Immature natural killer cell (primary cell): ENCODE results near the gene FKRP. TPM values are rescaled to one million over a fixed set of nuclear protein-coding genes. Genes with fewer than 3 reads are reported as not detected.
A peak's percentile ranks its signal among the peaks of the same experiment; 100 is the strongest.
"Not testable (repeated sequence)": the region's sequence is repeated elsewhere in the genome, so short reads cannot be mapped to it uniquely, and the experiment has no call there.

Experiments
- DNase-seq, 3 donors: peaks; one replicate each; pipeline ENCODE4 v3.0.0; 2022; ENCODE audit warnings: mixed read lengths in 1 of 3
- H3K27ac Mint-ChIP-seq, 6 donors: one replicate each; pipeline ENCODE4 v1.8.0; 2020; ENCODE audit warnings: mixed read lengths in 6 of 6, mild to moderate bottlenecking in 5 of 6, inconsistent platforms in 4 of 6, moderate library complexity in 3 of 6
- H3K27me3 Mint-ChIP-seq, 3 donors: one replicate each; pipeline ENCODE4 v1.8.0; 2020 to 2021; ENCODE audit warnings: low read depth in 3 of 3, mild to moderate bottlenecking in 3 of 3, mixed read lengths in 3 of 3, moderate library complexity in 3 of 3, inconsistent platforms in 1 of 3
- H3K36me3 Mint-ChIP-seq, 3 donors: one replicate each; pipeline ENCODE4 v1.8.0; 2020; ENCODE audit warnings: mixed read lengths in 3 of 3, inconsistent platforms in 2 of 3, mild to moderate bottlenecking in 2 of 3
- H3K4me1 Mint-ChIP-seq, 2 donors: one replicate each; pipeline ENCODE4 v1.8.0; 2020; ENCODE audit warnings: inconsistent platforms in 2 of 2, mild to moderate bottlenecking in 2 of 2, mixed read lengths in 2 of 2, moderate library complexity in 1 of 2
- H3K4me3 Mint-ChIP-seq, 5 donors: one replicate each; pipeline ENCODE4 v1.8.0; 2020; ENCODE audit warnings: mild to moderate bottlenecking in 5 of 5, mixed read lengths in 5 of 5, inconsistent platforms in 3 of 5, moderate library complexity in 3 of 5
- H3K9me3 Mint-ChIP-seq, 6 donors: one replicate each; pipeline ENCODE4 v1.8.0; 2020; ENCODE audit warnings: mild to moderate bottlenecking in 6 of 6, mixed read lengths in 6 of 6, inconsistent platforms in 4 of 6, moderate library complexity in 3 of 6
- polyA plus RNA-seq, 3 donors: library from polyadenylated mRNA; unstranded; fragments of 300-500 nt; fragmentation: Illumina TruSeq; gene quantifications; one replicate each; pipeline ENCODE4 v1.2.3, GENCODE V29; 2021

FKRP gene
- polyA plus RNA-seq, 3 donors from 2014 or later: 2.2 to 5.4 TPM; not detected in 1

GRCh38 chr19:46760897-46761296 lies 15.0 kb downstream of the FKRP start:
- not testable (repeated sequence) for H3K27me3 Mint-ChIP-seq, H3K9me3 Mint-ChIP-seq, DNase-seq, H3K4me3 Mint-ChIP-seq, H3K4me1 Mint-ChIP-seq, H3K36me3 Mint-ChIP-seq, H3K27ac Mint-ChIP-seq

GRCh38 chr19:46761418-46761831 lies 15.6 kb downstream of the FKRP start:
- Mint-ChIP-seq H3K4me3 (no peak overlapping the region), H3K9me3 (no peaks in the 10 kb centered on the region), H3K27ac (no peak overlapping the region), H3K27me3 (peaks cover 3% of the 10 kb centered on the region in 3 donors), H3K4me1 (peaks cover 0 to 6% of the 10 kb centered on the region in 2 donors), H3K36me3 (peaks cover 0 to 6% (median 0%) of the 10 kb centered on the region in 3 donors)
- DNase-seq: no peak

GRCh38 chr19:46762245-46762890 lies 16.5 kb downstream of the FKRP start:
- Mint-ChIP-seq H3K36me3 (peaks cover 0 to 5% (median 0%) of the 10 kb centered on the region in 3 donors), H3K4me3 (no peak overlapping the region), H3K4me1 (peaks cover 0 to 1% of the 10 kb centered on the region in 2 donors), H3K27me3 (no peaks in the 10 kb centered on the region), H3K9me3 (no peaks in the 10 kb centered on the region), H3K27ac (no peak overlapping the region)
- no peak for DNase-seq

GRCh38 chr19:46764817-46765291 lies 19.0 kb downstream of the FKRP start:
- Mint-ChIP-seq H3K4me1 (no peaks in the 10 kb centered on the region), H3K36me3 (no peaks in the 10 kb centered on the region), H3K9me3 (no peaks in the 10 kb centered on the region), H3K27ac (no peak overlapping the region), H3K4me3 (no peak overlapping the region), H3K27me3 (peaks cover 0 to 1% (median 0%) of the 10 kb centered on the region in 3 donors)
- DNase-seq: no peak

- H3K27me3 Mint-ChIP-seq: peaks cover 0 to 4% (median 0%) of the 10 kb centered on the region in 3 donors
- no peaks in the 10 kb centered on the region for H3K4me1 Mint-ChIP-seq
- H3K27ac Mint-ChIP-seq: peak overlapping the region in 1 of 6 donors; percentile 15
- H3K9me3 Mint-ChIP-seq: no peaks in the 10 kb centered on the region
- H3K4me3 Mint-ChIP-seq: no peak overlapping the region
- H3K36me3 Mint-ChIP-seq: no peaks in the 10 kb centered on the region
- DNase-seq: peak; percentile 40 to 54 (median 49)
These were observed 20.9 kb downstream of the FKRP start for GRCh38 chr19:46766569-46767317.

GRCh38 chr19:46768746-46769145 lies 22.9 kb downstream of the FKRP start:
- H3K4me1 Mint-ChIP-seq: not testable (repeated sequence)

GRCh38 chr19:46772170-46773017 lies 26.5 kb downstream of the FKRP start:
- DNase-seq: no peak
- Mint-ChIP-seq H3K27me3 (peaks cover 0 to 4% (median 2%) of the 10 kb centered on the region in 3 donors), H3K27ac (no peak overlapping the region), H3K36me3 (peaks cover 6 to 19% (median 15%) of the 10 kb centered on the region in 3 donors), H3K4me3 (no peak overlapping the region), H3K4me1 (peaks cover 0 to 5% of the 10 kb centered on the region in 2 donors), H3K9me3 (no peaks in the 10 kb centered on the region)

More at GRCh38 chr19:46768746-46769145, 22.9 kb downstream of the FKRP start:
- H3K4me3 Mint-ChIP-seq, H3K27ac Mint-ChIP-seq, H3K36me3 Mint-ChIP-seq, DNase-seq, H3K27me3 Mint-ChIP-seq, H3K9me3 Mint-ChIP-seq: not testable (repeated sequence)

- Mint-ChIP-seq H3K9me3 (no peaks in the 10 kb centered on the region), H3K4me3 (no peak overlapping the region), H3K27me3 (peaks cover 0 to 4% (median 2%) of the 10 kb centered on the region in 3 donors), H3K4me1 (peaks cover 5 to 9% of the 10 kb centered on the region in 2 donors), H3K36me3 (peaks cover 6 to 19% (median 15%) of the 10 kb centered on the region in 3 donors), H3K27ac (no peak overlapping the region)
- no peak for DNase-seq
These were observed 27.2 kb downstream of the FKRP start for GRCh38 chr19:46773018-46773399.

GRCh38 chr19:46775642-46776258 lies 29.9 kb downstream of the FKRP start:
- DNase-seq: no peak
- peaks cover 21 to 24% of the 10 kb centered on the region in 2 donors for H3K4me1 Mint-ChIP-seq
- H3K4me3 Mint-ChIP-seq: no peak overlapping the region
- H3K27me3 Mint-ChIP-seq: peaks cover 0 to 2% (median 1%) of the 10 kb centered on the region in 3 donors
- peaks cover 6 to 21% (median 15%) of the 10 kb centered on the region in 3 donors for H3K36me3 Mint-ChIP-seq
- no peaks in the 10 kb centered on the region for H3K9me3 Mint-ChIP-seq
- H3K27ac Mint-ChIP-seq: peak overlapping the region in 1 of 6 donors; percentile 15

- no peak for DNase-seq
- peaks cover 9 to 24% (median 19%) of the 10 kb centered on the region in 3 donors for H3K36me3 Mint-ChIP-seq
- H3K9me3 Mint-ChIP-seq: no peaks in the 10 kb centered on the region
- H3K4me3 Mint-ChIP-seq: no peak overlapping the region
- H3K27me3 Mint-ChIP-seq: peaks cover 0 to 2% (median 0%) of the 10 kb centered on the region in 3 donors
- peak overlapping the region in 4 of 6 donors; percentile 37 to 80 (median 49) for H3K27ac Mint-ChIP-seq
- H3K4me1 Mint-ChIP-seq: peaks cover 21 to 26% of the 10 kb centered on the region in 2 donors
These were observed 31.4 kb downstream of the FKRP start for GRCh38 chr19:46776927-46777911.

- Mint-ChIP-seq H3K27ac (peak overlapping the region; percentile 48 to 83 (median 68)), H3K36me3 (peaks cover 9 to 29% (median 23%) of the 10 kb centered on the region in 3 donors), H3K4me1 (peaks cover 26 to 28% of the 10 kb centered on the region in 2 donors), H3K4me3 (peak overlapping the region; percentile 38 to 65 (median 53))
- not testable (repeated sequence) for H3K9me3 Mint-ChIP-seq, DNase-seq, H3K27me3 Mint-ChIP-seq
These were observed 32.2 kb downstream of the FKRP start for GRCh38 chr19:46777956-46778645.
